Right lobe of liver (tissue), 4 donors: Measurements from ENCODE around the gene ZNF467.

Source experiments
- POLR2A ChIP-seq: fragments of 450-650 bp; IDR thresholded peaks from one replicate; pipeline ENCODE4 v1.6.1; 2017; ENCODE audit warnings: antibody characterized with exemption, mild to moderate bottlenecking
- TF ChIP-seq, protein P1 (sequence below), 4 donors: fragments of 200-600 bp in 3 of 4; fragments of 450-650 bp in 1 of 4; IDR thresholded peaks; one replicate each; pipeline versions ENCODE4 v1.5.1 to v1.8.0; 2016 to 2022; ENCODE audit warnings: antibody characterized with exemption in 4 of 4, mild to moderate bottlenecking in 2 of 4
- donor health status: DM: no; HTN: no; CAD: no.
- donor health status: DM: no; HTN: no; CAD: no.
- donor health status: DM: no; HTN: yes; CAD: no.

DNA sequence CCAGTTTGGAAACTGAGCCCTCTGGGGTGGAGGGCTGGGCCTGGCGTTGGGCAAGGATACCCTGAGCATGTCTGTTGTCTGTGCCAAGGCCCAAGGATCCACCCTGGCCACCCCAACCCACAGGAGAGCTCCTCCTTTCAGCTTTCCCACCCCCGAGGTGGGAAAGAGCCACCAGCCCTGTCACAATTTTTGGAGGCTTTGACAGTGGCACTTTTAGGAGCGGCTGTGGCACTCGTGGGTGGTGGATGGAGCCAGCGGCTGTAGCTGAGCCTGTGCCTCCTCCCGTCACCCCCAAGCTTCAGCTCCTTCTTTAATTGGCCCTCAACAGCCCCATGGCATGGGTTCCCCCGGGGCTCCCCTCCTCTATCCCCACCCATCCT is 46.6 kb upstream of the ZNF467 start:
- TF ChIP-seq POLR2A, result no peak
- TF ChIP-seq, protein P1, sequence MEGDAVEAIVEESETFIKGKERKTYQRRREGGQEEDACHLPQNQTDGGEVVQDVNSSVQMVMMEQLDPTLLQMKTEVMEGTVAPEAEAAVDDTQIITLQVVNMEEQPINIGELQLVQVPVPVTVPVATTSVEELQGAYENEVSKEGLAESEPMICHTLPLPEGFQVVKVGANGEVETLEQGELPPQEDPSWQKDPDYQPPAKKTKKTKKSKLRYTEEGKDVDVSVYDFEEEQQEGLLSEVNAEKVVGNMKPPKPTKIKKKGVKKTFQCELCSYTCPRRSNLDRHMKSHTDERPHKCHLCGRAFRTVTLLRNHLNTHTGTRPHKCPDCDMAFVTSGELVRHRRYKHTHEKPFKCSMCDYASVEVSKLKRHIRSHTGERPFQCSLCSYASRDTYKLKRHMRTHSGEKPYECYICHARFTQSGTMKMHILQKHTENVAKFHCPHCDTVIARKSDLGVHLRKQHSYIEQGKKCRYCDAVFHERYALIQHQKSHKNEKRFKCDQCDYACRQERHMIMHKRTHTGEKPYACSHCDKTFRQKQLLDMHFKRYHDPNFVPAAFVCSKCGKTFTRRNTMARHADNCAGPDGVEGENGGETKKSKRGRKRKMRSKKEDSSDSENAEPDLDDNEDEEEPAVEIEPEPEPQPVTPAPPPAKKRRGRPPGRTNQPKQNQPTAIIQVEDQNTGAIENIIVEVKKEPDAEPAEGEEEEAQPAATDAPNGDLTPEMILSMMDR (IDR thresholded peaks at IDR 0.05), result no peak
